Measurements from ENCODE around the gene EXT2. TPM values are rescaled to one million over a fixed set of nuclear protein-coding genes. Genes with fewer than 3 reads are reported as not detected.

EXT2 gene
- polyA plus RNA-seq, 1 donor from 2014 or later, result 77.5 TPM

GRCh38 chr11:44226945-44227344, 131.5 kb downstream of the EXT2 start:
- no peaks in the 10 kb centered on the region for H3K27me3 ChIP-seq (ENCODE audit: insufficient read depth, low read depth, low read length)
- no peak overlapping the region for H2AFZ ChIP-seq (ENCODE audit: low read depth, low read length)
- H3K79me2 ChIP-seq (replicated peaks; ENCODE audit: insufficient read depth, low read length), result no peaks in the 10 kb centered on the region
- TF ChIP-seq RAD21 (conservative IDR thresholded peaks at IDR 0.05) (no peak), EZH2 (IDR thresholded peaks at IDR 0.05; ENCODE audit: borderline replicate concordance, insufficient read depth, low read length, poor library complexity, severe bottlenecking) (no peak), POLR2AphosphoS5 (IDR thresholded peaks at IDR 0.05) (no peak), CTCF (IDR thresholded peaks at IDR 0.05; ENCODE audit: poor library complexity, severe bottlenecking) (no peak), MXI1 (conservative IDR thresholded peaks at IDR 0.05; ENCODE audit: poor library complexity, severe bottlenecking) (no peak), TAF1 (IDR thresholded peaks at IDR 0.05; ENCODE audit: low read depth) (no peak), SMC3 (conservative IDR thresholded peaks at IDR 0.05; ENCODE audit: poor library complexity) (no peak), REST (IDR thresholded peaks at IDR 0.05; ENCODE audit: borderline replicate concordance) (no peak), EP300 (conservative IDR thresholded peaks at IDR 0.05; ENCODE audit: poor library complexity, severe bottlenecking) (no peak)
- no peaks in the 10 kb centered on the region for H3K36me3 ChIP-seq (ENCODE audit: insufficient read depth, low read length)
- H4K20me1 ChIP-seq (ENCODE audit: insufficient read depth), result no peaks in the 10 kb centered on the region
- no peak overlapping the region for H3K27ac ChIP-seq (ENCODE audit: low read length)
- no peaks in the 10 kb centered on the region for H3F3A ChIP-seq (ENCODE audit: insufficient read depth, low read length, poor library complexity, severe bottlenecking)
- no peaks in the 10 kb centered on the region for H3K9me2 ChIP-seq (ENCODE audit: insufficient read depth, low read length)
- H3K4me3 ChIP-seq (ENCODE audit: low read length), result no peak overlapping the region
- H3K9ac ChIP-seq (ENCODE audit: low read length), result no peak overlapping the region
- no peaks in the 10 kb centered on the region for H3K9me3 ChIP-seq (ENCODE audit: low read length)
- H3K4me2 ChIP-seq (ENCODE audit: low read length), result no peak overlapping the region

GRCh38 chr11:44228379-44228778, 132.9 kb downstream of the EXT2 start:
- Histone ChIP-seq H3K27ac (ENCODE audit: low read length) (no peak overlapping the region), H3K4me2 (ENCODE audit: low read length) (no peak overlapping the region), H3K9ac (ENCODE audit: low read length) (no peak overlapping the region), H3K9me2 (ENCODE audit: insufficient read depth, low read length) (no peaks in the 10 kb centered on the region), H4K20me1 (ENCODE audit: insufficient read depth) (no peaks in the 10 kb centered on the region), H3K9me3 (ENCODE audit: low read length) (no peaks in the 10 kb centered on the region), H2AFZ (ENCODE audit: low read depth, low read length) (no peak overlapping the region), H3K79me2 (replicated peaks; ENCODE audit: insufficient read depth, low read length) (no peaks in the 10 kb centered on the region), H3K27me3 (ENCODE audit: insufficient read depth, low read depth, low read length) (no peaks in the 10 kb centered on the region), H3K36me3 (ENCODE audit: insufficient read depth, low read length) (no peaks in the 10 kb centered on the region), H3K4me3 (ENCODE audit: low read length) (no peak overlapping the region), H3F3A (ENCODE audit: insufficient read depth, low read length, poor library complexity, severe bottlenecking) (no peaks in the 10 kb centered on the region)
- no peak for TF ChIP-seq CTCF (IDR thresholded peaks at IDR 0.05; ENCODE audit: poor library complexity, severe bottlenecking)
- no peak for TF ChIP-seq TAF1 (IDR thresholded peaks at IDR 0.05; ENCODE audit: low read depth)
- no peak for TF ChIP-seq REST (IDR thresholded peaks at IDR 0.05; ENCODE audit: borderline replicate concordance)
- no peak for TF ChIP-seq POLR2AphosphoS5 (IDR thresholded peaks at IDR 0.05)
- no peak for TF ChIP-seq SMC3 (conservative IDR thresholded peaks at IDR 0.05; ENCODE audit: poor library complexity)
- no peak for TF ChIP-seq RAD21 (conservative IDR thresholded peaks at IDR 0.05)
- no peak for TF ChIP-seq EP300 (conservative IDR thresholded peaks at IDR 0.05; ENCODE audit: poor library complexity, severe bottlenecking)
- no peak for TF ChIP-seq EZH2 (IDR thresholded peaks at IDR 0.05; ENCODE audit: borderline replicate concordance, insufficient read depth, low read length, poor library complexity, severe bottlenecking)
- TF ChIP-seq MXI1 (conservative IDR thresholded peaks at IDR 0.05; ENCODE audit: poor library complexity, severe bottlenecking), result no peak

Data from neural cell (in vitro differentiated cells).